HL-60/S4 (cell line): ENCODE data around the gene ZAP70.

Experiments used
- in situ Hi-C: fragments of 300-500 bp; cut with MboI; formaldehyde crosslinking; loops from 2 replicates; pipeline ENCODE4 v1.14.3; 2022; ENCODE audit warnings: low sequenced_read_pairs

The ZAP70 gene

DNA sequence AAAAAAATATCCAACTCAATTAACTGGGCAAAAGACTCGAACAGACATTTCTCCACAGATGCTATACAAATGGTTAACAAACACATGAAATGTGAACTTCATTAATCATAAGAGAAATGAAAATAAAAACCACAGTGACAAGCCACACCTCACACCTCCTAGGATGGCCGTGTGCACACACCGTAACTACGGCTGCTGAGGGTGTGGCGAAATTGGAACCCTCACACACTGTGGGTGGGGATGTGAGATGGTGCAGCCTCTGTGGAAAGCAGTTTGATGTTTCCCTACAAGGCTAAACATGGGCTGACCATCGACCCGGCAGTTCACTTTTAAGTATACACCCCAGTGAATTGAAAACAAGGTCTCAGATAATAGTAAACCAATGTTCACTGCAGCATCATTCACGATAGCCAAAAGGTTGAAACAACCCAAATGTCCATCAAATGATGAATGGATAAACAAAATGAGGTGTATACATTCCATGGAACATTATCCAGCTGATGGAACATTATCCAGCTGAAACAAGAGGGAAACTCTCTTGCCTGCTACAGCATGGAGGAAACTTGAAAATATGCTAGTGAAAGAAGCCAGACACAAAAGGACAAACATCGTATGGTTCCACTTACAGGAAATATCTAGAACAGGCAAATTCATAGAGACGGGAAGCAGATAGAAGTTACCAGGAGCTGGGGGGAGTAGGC lies 32.2 kb downstream of the ZAP70 start:
- in situ Hi-C loops: no loop called here

DNA sequence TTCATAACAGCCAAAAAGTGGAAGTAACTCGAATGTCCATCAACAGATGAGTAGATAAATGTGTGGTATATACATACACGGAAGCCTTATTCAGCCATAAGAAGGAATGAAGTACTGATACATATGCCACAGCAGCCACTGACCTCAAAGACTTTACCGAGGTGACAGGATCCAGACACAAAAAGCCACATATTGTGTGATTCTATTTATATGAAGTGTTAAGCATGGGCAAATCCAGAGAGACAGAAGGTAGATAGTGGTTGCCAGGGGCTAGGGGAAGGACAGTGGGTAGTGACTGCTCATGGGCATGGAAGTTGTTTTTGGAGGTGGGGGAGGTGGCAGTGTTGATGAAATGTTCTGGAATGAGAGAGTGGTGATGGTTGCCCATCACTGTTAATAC lies 33.9 kb downstream of the ZAP70 start:
- in situ Hi-C loops: no loop called here

DNA sequence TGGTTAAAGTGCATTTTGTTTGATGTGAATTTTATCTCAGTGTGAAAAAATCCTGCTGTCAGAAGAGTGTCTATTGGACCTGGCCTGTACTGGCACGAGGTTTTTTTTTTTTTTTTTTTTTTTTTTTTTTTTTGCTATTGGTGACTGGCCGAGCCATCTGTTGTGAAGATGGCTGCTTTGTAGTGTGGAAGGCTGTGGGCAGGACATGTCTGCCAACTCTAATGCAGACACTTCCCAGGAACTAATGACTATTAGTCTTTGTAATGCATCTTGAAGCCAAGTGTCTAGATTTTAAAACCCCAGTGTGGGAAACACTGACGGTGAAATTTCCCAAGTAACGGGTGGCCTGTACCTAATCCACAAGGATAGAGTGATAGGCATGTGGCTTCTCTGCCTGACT lies 34.3 kb downstream of the ZAP70 start:
- in situ Hi-C loops: no loop called here

DNA sequence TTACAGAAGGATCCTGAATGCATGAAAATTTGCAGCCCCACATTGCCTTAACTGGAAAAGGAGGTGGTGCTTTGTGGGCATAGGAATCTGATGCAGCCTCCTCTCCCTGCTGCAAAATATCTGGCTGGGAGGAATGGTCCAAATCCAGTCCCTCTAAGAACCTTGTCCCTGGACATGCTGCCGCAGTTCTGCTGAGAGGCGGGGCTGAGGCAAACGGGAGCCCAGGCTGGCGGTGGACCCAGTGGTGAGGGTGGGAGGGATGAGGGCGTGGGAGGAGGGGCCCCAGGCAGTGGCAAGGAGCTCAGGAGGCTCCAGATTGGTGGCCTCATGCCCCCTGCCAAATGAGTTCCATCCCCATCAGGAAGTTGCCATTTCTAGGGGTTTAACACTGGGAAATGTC lies 36.2 kb downstream of the ZAP70 start:
- in situ Hi-C loops: no loop called here

DNA sequence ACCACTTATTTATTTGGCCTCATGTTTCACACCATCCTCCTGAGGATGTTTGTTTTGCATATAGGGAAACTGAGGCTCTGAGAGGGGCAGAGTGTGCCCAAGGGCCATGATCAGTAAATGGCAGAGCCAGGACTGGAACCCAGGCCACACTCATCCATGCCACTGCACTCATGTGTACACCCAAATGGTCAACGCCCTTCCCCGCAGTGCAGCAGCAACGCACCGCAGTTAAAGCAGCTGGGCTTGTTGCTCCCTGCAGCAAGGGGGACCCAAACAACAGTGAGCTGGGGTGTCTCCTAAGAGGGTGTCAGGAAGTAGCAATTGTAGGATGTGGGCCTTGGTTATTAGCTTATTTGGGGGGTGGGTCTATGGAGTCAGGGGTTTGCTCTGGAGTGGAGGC lies 36.6 kb downstream of the ZAP70 start:
- in situ Hi-C loops: no loop called here

DNA sequence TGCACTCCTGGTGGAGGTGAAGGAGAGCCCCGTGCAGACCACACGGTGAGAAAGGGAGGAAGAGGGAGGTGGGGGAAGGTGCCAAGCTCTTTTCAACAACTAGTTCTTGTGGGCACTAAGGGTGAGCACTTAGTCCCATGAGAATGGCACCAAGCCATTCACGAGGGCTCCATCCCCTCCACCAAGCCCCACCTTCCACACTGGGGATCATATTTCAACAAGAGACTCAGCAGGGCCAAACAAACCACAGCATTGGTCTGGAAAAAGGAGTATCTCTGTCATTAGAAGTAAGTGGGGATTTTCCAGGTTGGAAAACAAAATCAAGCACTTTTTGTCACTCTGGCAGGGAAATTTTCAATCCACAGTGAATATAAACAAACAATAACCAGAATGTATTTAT lies 38.4 kb downstream of the ZAP70 start:
- in situ Hi-C loops: no loop called here

DNA sequence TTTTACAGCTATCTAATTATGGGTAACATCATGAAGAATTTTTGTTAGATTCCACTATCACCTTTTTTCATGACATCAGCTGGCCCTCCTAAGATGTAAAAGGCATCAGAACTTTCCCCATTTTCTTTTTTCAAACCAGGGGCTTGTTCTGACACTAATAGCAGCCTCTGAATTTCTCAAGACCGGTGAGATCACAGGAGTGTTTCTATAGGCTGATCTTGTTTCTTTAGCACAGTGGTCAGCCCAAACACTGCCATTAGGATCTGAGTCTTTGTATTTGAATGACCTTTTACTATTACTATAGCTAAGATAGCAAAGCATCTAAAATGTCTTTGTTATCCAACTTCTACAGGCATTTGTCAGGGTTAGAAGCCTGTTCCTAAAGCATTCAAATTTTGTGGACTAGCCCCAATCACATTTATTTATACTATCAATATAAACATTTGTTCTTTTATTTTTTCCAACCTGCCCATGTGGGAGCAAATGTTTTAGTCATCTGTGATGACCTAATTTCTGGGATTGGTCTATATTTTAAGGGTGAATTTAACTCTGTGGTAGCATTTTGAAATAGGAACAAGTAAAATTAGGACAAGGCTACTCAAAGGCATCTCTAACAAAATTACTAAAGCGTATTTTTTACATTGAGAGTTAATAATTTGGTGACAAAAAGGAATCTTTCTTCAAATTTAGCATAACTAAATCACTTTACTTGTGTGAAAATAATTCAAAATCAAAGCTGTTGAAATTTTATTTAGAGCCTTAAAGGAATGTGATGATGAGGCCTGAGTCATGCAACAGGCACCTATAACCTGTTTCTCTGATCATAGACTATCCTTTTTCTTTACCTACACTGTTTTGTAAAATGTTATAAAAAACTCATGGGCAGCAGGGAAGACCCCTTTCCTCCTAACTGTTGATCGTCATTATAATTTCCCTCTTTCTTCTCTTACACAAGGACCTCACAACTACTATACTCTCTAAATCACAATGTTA lies 39.3 kb downstream of the ZAP70 start:
- in situ Hi-C loops: no loop called here

DNA sequence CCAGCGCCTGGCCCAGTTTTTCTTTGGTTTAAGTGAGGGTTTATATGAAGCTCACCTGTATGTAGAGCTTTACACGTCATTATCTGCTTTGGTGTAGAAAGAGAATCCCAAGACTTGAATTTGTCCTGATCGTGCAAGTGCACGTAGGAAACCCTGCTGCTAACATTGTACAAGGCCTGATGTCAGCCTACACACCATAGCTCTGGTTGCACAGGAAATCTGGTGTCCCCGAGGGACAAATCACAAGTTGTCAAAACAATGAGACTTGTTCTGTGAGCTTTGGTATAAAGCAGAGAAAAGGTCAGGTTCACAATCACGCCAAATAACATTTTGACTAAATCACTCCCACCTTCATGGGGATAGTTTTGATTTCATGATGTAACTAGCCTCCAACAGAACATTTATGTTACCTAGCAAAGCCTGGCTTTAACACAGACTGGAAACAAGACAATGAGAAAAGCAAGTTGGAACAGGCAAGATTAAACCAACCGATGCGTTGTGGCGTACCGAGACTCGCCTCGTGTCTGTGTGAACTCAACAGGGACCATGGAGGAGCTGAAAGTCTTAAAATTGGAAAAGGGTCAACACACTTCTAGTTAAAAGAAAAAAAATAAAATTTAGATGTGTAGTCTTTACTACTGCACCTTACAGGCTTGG lies 41.4 kb downstream of the ZAP70 start:
- in situ Hi-C loops: no loop called here

DNA sequence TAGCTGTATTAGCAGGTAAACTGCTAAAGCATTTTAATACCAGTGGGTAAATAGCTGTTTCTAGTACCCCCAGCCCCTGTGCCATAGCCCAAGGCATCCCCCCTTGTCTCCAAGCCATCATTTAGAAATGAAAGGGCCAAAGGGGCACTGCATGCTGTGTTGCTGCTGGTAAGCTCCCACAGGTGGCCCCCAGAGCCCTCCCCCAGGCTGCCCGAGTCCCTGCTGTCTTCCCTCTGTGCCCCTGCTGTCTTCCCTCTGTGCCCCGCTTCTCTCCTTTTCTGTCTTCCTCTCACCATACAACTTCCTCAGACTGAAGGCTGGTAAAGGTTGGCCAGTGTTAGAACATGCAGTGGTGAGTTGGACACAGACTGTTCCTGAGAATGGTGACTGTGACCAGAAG lies 42.1 kb downstream of the ZAP70 start:
- in situ Hi-C loops: no loop called here

DNA sequence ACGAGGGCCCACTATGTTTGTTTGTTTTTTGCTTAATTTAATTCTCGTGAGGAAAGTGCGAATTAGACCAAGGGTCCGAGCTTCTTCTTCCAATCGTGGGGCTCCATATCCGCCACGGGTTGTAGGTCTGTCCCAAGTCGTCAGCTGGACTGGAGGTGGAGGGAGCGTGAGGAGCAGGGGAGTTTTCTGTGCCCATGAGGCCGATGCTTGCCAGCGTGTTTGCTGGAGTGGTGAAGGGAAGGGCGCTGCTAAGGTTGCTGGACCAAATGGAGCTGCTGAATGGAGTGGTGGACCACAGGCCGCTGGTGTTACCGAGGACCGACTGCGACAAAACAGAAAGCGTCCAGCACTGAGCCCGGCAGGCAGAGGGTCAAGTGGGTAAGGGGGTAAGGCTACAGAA lies 43.7 kb downstream of the ZAP70 start:
- in situ Hi-C loops: no loop called here

DNA sequence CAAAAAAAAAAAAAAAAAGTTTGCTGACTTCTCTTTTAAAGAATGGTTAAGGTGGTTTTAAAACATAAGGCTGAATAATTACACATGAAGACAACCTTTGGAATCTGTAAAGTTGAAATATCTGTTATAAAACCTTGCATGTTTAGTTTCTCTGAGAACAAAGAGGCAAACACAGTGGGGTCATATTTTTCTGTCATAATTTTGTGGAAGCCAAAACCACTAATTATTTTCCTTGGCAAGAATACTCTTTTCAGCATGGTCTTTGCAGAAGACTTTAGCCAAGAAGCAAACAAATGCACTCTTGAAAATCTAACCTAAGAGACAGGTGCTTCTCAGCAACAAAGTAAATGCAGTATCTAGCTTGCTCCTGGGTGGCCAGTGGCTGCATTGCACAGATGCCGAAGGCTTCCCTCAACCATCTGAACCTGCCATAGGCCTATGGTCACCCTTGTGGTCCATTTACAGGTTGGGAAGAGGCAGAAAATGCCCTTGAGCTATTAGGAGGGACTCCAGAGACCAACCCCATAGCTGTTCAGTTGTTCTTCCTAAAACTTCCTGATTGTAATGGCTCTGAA lies 44.8 kb downstream of the ZAP70 start:
- in situ Hi-C loops: no loop called here

DNA sequence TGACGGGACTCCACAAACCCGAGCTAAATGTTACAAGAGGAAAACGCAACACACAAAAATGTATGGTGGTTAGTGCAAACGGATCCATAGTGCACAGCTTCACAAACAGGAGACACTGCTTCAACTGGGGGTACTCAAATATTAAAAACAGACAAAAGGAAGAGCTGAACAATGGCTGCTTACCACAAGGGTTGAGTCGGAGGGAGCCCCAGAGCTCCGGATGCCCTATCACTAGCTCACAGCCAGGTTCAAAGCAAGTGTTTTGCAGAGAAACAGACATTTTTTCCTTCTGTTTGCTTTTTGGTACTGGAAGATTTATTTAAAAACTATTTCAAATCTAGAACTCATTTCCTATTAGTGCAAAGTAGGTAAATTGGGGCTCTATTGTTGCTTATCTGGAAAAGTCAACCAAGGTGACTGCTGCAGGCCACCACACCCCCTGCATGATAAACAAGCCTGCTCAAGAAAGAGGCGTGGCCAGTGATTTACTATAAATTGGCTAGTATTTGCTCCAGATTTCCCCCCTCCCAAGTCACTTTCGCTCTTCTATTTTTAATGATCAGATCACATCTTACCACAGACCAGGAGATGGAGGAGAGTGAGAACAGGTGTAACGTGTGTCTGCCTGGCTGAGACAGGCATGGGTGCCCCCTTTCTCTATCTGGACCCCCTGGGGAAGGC lies 46.5 kb downstream of the ZAP70 start:
- in situ Hi-C loops: no loop called here

DNA sequence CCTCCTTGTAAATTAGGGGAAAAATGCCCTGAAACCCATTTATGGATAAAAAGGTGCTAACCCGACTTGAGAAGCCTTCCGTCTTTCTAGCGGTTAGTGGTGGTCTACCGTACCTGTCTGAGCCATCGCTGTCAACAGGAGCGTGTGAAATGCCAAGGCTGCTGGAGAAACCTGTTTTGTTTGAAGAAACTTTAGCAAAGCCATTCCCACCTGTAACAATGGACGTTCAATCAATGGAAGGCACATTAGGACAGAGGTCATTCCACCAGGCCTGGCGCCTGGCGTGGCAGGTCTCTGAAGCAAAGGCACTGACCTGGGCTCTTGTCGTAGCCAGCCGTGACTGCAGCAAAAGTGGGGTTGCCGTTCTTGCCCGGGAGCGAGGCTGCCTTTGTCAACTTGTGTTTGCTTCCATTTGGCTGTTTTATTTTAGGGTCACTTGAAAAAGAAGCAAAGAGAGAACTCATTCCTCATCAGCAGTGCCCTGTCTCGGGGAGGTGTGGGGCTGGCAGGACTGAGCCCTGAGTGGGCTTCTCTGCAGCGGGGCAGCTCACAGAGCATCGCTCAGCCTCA lies 47.2 kb downstream of the ZAP70 start:
- in situ Hi-C loops: no loop called here

DNA sequence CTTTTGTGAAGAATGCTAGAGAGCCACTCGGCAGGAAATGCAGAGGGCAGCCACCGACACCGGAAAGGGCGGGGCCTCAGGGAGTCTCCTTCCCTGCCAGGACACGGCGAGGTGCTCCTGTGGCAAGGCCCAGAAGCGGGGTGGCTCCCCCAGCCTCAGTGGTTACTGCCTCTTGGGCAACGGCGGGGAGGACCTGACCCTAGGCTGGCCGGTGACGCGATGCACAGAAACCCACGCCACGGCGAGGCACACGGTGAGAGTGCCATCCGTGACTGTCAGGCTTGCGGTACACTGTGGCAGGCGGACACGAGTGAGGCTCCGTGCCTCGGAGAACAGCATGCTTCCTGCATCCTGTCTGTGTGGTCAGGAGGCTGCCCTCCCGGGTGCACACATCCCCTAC lies 47.8 kb downstream of the ZAP70 start:
- in situ Hi-C loops: no loop called here

DNA sequence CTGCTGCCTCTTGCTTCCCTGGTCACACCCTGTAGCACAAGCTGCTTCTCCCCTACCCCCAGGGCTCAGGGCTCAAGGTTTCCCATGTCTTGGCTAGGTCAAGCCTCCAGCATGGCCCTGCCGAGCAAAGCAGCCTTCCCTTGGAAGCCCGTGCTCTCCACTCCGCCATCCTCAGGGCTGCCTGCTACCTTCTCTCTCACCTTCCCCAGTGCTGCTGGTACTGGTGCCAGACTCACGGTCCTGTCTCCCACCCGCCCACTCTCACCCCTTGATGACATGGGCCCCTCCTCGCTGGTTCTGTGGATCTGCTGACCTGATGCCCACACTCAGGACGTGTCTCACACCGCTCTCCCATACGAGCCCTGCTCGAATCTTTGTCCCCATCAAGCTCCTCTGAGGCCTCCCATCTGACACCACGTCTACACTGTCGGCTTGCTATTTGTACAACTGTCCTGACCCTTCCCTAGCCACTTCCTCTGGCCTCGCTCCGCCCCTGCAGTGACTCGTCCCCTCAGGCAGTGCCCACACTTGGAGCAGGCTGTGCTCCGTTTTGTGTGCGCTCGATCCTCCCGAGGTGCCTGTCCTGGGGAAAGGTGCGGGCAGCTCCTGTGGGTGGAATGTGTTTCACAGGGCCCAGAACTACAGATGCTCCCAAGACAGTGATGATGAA lies 49.9 kb downstream of the ZAP70 start:
- in situ Hi-C loops: no loop called here

DNA sequence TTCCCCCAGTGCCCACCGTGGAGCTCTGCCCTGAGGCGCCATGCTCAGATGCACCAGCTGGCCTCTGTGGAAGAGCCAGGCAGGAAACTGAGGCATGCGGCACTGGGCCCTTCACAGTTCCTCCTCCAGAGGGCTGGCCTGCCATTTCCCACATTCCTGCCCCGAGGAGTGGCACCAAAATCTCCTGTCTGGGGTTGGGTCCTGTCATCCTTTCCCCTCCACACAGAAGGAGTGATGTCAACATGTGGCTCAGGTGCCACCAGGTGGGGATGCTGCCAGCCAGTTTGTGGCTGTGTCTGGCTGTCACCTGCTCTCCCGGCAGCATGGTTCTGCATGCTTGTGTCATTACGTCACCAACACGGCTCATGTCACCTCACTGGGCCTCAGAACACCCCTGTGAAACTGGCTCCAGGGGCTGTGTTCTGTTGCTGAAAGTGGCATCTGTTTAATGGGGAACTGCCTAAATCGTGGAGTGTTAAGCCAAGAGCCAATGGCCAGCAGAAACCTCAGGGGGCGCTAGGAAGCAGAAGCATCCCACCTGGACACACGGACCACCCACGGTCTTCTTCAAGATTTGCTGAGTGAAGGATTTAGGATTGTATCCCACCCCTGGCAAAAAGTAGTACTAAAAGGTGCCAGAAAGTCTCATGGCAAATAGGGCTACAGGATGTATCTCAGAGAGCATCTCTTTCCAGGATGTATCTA lies 51.3 kb downstream of the ZAP70 start:
- in situ Hi-C loops: no loop called here

DNA sequence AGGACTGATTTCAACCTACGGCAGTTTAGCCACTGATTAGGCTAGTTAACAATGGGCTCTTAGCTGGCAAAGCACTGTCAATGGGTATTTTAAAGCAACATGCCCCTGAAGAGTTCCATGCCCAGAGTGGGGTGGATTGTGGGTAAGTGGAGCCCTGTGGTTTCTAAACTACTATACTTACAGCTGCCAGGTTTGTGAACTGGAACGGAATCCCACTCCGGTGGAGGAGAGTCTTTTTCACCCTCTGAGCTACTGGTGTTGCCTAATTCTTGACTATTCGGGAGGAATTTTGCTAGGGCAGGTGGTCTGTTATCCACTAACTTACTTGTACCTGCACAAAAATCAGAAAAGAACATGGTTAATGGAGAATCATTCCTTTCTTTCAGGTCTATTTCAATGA lies 52.6 kb downstream of the ZAP70 start:
- in situ Hi-C loops: no loop called here

DNA sequence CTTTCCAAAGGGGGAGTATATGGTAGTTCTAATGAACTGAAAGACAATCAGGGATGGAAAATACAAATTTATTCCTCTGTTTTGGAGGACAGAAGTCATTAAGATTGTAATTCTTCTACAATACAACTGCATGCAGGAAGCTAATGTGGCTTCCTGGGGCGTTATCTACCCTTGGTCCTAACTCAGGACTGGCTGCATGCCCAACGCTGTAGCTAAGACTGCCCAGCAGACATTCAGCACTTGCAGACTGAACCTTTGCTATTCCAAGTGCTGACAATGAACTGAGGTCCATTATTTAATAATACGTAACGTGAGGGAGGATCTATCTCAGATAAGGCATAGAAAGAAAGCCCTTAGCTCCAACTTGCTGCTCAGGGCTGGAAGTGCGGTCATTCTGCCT lies 53.2 kb downstream of the ZAP70 start:
- in situ Hi-C loops: no loop called here

DNA sequence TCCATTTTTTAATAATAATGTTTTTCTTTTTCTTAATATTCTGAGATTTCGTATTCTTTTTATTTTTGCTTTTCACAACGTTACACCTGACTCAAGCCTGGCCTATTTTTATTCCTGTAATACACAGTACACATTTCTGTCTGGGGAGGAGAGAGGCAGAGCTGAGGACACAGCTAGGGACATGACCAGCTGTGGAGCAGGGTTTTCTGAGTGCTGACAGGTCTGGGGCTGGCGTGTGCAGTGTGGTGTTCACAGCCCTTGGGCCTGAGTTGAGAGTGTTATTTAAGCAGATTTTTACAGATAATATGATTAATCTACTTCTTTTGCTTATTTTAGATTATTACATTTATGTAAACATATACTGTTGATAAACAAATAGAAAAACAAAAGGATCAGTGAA lies 55.9 kb downstream of the ZAP70 start:
- in situ Hi-C loops: no loop called here
